ENCODE data around the gene SFTPD.
"Not testable (repeated sequence)": the region's sequence is repeated elsewhere in the genome, so short reads cannot be mapped to it uniquely, and the experiment has no call there.

SFTPD gene

DNA sequence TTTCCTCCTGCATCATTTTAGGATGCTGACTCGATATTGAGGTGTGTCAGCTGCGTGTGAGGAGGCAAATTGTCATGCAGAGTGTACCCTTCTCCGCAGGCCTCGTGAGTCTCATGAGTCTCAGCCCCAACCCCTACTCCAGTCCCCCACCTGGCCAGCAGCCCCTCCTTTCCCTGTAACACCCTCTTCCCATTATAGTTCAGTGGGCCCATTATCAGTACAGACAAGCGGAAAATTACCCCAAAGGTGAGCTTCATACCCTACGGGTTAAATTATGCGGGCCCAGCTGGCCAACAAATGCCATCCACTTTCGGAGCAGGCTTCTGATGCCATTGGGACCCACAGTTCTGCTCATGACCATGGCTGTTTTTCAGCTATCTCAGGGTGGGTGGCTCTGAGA lies 25.2 kb downstream of the SFTPD start:
- DNase-seq = no peak

DNA sequence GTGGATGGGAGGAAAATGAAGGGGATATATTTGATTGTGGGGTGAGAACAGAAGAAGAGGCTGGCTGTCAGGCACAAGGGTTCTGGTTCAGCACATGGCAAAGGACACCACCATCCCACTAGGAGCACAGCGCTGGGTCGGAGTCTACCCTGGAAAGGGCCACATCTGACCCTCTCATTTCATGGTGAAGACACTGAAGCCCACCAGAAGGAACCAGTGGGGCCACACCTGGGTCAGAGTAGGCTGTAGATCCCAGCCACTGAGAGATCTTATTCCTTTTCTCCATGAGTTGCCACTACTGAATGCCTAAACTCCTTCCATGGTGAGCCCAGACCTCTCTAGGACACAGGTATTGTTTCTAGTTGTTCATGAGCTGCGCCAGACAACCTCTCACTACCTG lies 25.8 kb downstream of the SFTPD start:
- DNase-seq = no peak

DNA sequence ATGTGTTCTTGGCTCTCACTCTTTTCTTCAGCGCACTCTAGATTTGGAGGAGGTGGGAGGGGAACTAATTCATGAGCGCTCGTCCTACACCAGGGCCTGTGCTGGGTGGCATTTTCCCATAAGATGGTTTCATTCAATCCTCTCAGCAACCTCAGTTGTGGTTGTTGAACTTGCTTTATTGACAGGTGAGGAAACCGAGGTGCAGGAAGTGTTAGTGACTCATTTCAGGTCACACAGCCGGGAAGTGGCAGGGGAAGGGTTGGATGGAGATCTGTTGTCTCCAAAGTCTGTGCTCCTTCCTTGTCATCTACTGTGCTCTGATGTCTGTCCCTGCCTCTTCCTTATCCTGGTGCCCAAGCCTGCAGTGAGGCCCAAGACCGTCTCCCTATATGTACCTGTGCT lies 26.9 kb downstream of the SFTPD start:
- DNase-seq = not testable (repeated sequence)

DNA sequence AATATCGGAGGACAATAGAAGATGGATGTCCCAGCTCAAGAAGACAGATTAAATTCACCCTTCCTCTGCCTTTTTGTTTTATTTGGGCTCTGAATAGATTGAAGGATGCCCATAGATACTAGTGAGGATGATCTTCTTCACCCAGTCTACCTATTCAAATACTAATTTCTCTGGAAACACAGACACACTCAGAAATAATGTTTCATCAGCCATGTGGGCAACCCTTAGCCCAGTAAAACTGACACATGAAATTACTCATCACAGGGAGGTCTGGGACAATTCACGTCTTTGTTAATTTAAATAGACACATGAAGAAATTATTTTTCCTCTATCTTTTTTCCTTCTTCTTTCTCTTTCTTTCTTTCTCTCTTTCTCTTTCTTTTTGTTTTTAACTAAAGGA lies 33.1 kb downstream of the SFTPD start:
- not testable (repeated sequence) for DNase-seq

DNA sequence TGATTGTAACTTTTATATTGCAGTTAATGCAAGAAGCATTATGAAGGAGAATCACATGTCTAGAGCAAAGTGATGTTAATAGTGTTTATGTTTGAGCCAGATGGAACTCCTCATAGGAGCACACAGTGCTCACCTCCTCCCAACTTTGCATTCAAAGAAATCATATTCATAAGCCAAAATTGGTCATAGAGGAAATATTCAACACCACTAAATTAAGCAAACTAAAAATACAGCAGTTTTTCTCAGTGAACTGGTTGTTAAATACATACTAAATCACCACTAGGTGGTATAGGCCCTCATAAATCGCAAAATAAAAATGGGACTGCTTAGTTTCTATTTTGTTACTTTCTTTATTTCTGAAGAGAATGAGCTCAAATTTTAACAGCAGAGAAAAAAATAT lies 34.4 kb downstream of the SFTPD start:
- DNase-seq = not testable (repeated sequence)

DNA sequence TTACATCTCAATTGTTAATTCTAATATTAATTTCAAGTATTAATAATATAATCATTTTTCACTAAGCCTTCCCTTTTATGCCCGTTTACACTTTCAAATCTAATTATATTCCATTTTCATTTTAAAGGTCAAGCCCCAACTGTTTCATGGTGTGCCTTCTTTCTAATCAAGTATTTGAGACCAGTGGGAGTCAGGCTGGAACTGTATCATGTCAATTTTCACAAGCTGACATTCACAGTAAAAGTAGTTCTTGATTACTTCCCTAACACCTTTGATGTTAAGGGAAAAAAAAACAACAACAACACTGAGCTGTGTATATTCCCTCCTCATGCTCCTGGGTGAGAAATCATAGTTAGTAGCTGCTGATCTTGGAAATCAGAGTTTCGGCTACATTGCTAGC lies 38.1 kb downstream of the SFTPD start:
- DNase-seq = no peak

DNA sequence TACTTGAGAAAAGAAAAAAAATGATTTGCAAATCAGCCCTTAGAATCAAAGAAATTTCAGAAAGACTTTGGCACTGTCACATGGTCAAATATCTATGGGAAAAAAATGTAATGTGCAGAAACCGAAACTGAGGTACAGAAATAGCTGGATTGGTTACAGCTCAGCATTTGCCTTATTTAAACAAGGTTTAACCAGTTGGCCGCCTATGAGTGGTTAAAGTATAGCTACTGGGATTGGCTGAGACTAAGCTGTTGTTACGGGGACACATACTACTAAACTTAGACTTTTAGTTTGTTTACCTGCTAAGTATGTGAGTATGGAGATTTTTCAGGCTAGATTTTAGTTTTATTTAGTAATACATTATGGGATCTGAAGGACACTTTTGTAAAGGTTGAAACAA lies 38.6 kb downstream of the SFTPD start:
- DNase-seq = no peak

DNA sequence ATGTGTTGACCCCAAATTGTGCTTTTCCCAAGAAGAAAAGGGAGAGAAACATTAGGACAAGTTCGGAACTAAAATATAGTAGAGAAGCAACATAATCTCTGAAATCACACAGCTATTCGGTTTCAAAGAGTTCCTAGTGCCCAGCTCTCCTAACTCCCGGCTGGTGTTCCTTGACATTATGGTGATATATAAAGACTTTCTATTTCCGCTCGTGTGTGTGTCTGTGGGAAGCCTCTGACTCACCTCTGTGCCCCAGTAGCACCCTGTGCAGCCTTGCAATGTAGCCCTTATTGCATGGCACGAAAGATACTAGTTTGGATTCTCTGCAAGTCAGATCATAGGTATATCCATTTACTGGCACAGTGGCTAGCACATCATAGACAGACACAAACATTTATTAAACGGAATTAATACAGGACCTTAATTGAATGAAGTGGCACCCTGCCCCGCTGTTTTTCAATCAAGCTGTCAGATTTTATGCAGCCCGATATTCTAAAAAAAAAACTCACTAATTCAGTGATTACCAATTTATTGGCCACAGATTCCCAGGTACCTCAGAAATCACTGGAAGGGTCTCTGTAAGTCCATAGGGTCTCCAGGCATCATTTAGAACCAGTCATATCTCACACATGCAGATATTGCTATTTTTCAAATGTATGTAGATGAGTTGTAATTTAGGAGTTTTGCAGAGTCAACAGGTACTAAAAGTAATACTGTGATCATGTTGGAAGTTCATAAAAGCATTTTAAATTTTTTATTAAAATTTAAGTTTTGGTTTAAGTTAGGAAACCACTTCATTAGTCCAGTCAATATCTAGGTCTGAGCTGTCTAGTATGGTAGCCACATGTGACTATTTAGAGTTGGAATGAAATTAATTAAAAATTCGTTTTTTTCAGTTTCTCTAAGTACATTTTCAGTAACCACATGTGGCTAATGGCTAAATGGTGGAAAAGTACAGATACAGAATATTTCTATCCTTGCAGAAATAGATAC lies 43.3 kb downstream of the SFTPD start:
- no peak for DNase-seq

DNA sequence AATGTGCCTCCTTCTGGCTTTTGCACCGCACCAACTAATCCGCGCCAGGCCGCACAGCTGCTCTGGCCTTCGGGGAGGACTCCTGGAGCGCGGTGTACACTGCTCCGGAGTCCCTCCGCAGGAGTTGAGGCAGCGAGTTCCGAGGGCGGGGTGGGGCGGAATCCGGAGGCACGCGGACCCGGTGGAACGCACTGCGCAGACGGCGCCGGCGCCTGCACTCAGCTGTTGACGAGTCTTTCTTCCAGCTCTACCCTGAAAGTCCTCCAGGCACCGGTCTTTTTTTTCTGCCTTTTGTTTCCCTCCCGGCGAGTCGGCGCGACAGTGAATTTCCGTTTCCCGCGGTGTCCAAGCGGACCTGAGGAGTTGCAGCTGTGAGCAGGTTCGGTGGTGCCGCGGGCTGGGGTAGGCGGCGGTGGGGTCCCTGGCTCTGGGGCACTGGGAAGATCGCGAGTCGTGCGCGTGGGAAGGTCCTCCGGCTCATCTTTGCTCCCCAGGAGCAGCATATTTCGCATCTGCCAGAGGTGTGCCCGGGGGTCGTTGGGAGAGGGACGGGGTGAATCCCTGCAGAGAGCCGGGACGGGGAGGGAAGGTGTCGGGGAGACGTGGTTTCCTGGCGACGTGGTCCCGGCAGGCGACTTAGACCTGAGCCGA lies 44.1 kb downstream of the SFTPD start:
- DNase-seq = peak; percentile 28

DNA sequence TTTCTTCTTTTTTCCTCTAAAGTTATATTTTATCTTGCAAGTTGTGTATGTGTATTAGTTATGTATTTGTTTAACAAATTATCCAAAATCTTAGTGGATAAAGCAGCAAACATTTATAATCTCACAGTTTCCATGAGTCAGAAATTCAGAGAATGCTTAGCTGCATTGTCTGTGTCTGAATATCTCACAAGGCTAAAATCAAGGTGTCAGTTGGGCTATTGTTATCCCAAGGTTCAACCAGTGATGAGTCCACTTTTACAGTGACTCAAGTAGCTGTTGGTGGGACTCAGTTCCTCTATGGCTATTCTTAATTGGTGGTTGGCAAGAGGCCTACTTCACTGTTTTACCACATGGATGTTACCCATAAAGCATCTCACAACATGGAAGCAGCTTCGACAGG lies 47.3 kb downstream of the SFTPD start:
- not testable (repeated sequence) for DNase-seq

DNA sequence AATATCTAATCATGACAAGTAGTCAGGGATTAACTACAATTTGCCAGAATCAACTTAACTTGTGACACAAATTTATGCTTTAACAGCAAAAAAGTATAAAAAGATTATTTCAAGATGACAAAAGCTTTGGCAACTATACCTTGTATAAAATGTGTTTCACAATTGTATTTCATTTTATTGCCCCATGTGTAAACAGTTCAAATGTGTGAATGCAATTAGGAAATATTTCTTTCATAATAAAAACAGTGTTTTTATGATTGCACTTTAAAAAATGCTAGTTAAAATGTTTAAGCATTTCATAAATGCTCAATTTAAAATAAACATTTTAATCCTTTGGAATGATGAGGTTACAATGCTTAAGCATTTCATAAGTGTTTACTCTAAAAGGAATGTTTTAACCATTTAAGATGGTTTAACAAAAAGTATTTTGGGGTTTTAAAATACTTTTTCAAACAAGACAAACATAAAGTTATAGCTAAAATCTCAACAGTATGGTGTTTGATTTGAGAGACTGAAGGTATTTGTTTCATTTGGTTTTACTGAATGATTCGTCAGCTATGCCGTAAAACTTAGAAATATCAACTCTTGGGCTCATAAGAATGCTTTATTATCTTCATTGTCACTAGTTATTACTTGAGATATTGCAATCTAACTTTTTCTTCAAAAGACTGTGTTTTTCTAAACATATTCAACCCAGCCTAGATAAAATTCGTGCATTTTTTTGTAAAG lies 50.1 kb downstream of the SFTPD start:
- no peak for DNase-seq

DNA sequence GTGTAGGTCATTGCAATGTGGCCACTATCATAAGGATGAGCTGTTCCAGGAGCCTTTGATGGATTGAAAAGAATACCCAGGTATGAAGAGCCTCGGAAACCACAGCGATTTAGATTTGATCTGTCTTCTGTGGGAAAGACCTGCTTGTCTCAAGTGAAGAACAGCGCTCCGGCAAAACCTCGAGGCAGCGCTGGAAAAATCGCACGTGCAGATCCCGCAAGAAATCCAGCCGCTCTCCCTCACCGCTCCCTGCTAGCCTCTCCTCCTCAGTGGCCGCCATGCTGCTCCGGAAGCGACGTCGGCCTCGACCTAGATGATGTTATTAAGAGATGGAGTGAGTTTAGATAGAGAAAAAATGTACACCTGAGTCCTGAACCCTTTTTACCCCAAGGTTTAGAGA lies 56.0 kb downstream of the SFTPD start:
- DNase-seq = not testable (repeated sequence)

DNA sequence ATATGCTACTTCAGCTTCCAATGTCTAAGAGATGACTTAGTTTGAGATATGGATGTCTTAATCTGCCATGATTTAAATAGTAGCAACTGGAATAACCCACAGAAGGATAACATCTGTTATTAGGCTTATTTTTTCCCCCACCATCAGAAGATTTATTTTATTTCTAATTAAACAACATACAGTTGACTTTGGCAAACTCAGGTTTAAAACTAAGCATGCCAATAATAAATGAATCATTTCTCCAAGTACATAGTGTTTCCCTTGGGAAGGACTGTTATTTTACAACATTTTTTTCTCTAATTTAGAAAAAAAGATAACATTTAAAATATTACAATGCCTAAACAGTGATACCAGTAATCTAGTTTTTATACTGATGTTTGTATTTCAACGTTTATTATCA lies 58.4 kb downstream of the SFTPD start:
- no peak for DNase-seq

DNA sequence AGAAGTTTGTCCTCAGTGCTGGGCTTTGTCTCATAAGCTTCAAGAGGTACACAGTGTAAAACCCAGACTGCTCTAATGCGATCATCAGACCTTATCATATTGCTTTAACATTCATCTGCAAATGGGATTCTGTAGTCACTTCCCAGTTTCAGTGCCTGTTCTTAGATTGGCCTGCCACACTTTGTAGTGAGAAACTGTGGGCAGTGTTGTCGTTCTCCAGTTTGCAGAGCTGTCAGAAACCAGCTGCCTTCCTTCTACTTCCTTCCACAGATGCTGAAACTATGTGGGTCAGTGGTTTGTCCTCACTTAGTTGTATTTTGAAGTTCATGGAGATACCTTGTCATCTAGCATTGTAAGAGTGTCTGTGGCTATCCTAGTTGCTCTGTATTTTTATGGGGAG lies 59.9 kb downstream of the SFTPD start:
- not testable (repeated sequence) for DNase-seq
